Mammary epithelial cell (primary cell): Measurements from ENCODE around the gene KRTAP20-3.

Source experiments
- EZH2 ChIP-seq: IDR thresholded peaks from 2 replicates; pipeline ENCODE4 v1.6.1; 2012; ENCODE audit warnings: low read length, inconsistent platforms, borderline replicate concordance
- TF ChIP-seq, protein P1 (sequence below), 2 donors: IDR thresholded peaks in 1 of 2; conservative IDR thresholded peaks in 1 of 2; 2 replicates each; pipeline ENCODE4 v1.5.1; 2011 to 2012; ENCODE audit warnings: inconsistent platforms in 2 of 2, low read length in 2 of 2, mild to moderate bottlenecking in 2 of 2, control low read depth in 1 of 2, low read depth in 1 of 2; ENCODE audit not compliant: insufficient read depth in 1 of 2; ENCODE audit errors: extremely low read depth in 1 of 2

GRCh38 chr21:30616125-30616524 is 26.5 kb upstream of the KRTAP20-3 start, which contains the start of gene KRTAP20-1:
- TF ChIP-seq, protein P1, sequence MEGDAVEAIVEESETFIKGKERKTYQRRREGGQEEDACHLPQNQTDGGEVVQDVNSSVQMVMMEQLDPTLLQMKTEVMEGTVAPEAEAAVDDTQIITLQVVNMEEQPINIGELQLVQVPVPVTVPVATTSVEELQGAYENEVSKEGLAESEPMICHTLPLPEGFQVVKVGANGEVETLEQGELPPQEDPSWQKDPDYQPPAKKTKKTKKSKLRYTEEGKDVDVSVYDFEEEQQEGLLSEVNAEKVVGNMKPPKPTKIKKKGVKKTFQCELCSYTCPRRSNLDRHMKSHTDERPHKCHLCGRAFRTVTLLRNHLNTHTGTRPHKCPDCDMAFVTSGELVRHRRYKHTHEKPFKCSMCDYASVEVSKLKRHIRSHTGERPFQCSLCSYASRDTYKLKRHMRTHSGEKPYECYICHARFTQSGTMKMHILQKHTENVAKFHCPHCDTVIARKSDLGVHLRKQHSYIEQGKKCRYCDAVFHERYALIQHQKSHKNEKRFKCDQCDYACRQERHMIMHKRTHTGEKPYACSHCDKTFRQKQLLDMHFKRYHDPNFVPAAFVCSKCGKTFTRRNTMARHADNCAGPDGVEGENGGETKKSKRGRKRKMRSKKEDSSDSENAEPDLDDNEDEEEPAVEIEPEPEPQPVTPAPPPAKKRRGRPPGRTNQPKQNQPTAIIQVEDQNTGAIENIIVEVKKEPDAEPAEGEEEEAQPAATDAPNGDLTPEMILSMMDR (conservative IDR thresholded peaks at IDR 0.05 in 1 of 2, IDR thresholded peaks at IDR 0.05 in 1 of 2; ENCODE audit: extremely low read depth in 1 of 2, insufficient read depth in 1 of 2, low read depth in 1 of 2, low read length in 2 of 2), result no peak
- no peak for TF ChIP-seq EZH2
